Astrocyte of the cerebellum (primary cell): Measurements from ENCODE around the gene LMF1.
A peak's percentile ranks its signal among the peaks of the same experiment; 100 is the strongest.

Source experiments
- DNase-seq: peaks from one replicate; pipeline ENCODE4 v3.0.0-alpha.2; 2011; ENCODE audit warnings: low read depth
- H3K4me3 ChIP-seq: 2 replicates; pipeline ENCODE4 v1.5.1; 2011; ENCODE audit warnings: mild to moderate bottlenecking, low read depth, low read length, moderate library complexity
- CTCF ChIP-seq: IDR thresholded peaks from 2 replicates; pipeline ENCODE4 v1.5.1; 2012; ENCODE audit warnings: low read length, low read depth, moderate library complexity, mild to moderate bottlenecking; ENCODE audit errors: missing control alignments
- in situ Hi-C: cut with HindIII; loops from 2 replicates; pipeline ENCODE4 v1.10.0; 2017; ENCODE audit warnings: low sequenced_read_pairs

LMF1 gene

GRCh38 chr16:807347-808084, 163.3 kb downstream of the LMF1 start:
- no peak for TF ChIP-seq CTCF
- in situ Hi-C loops = no loop called here
- peak; percentile 80 for DNase-seq
- peak overlapping the region; percentile 70 for H3K4me3 ChIP-seq

- H3K4me3 ChIP-seq = no peak overlapping the region
- no peak for DNase-seq
- no peak for TF ChIP-seq CTCF
- in situ Hi-C loops = no loop called here
Measured at GRCh38 chr16:805474-805873, 165.3 kb downstream of the LMF1 start.

GRCh38 chr16:804193-805048, 166.4 kb downstream of the LMF1 start:
- in situ Hi-C loops = no loop called here
- no peak for TF ChIP-seq CTCF
- no peak for DNase-seq
- H3K4me3 ChIP-seq = no peak overlapping the region

GRCh38 chr16:803754-804080, 167.1 kb downstream of the LMF1 start:
- in situ Hi-C loops = no loop called here
- no peak overlapping the region for H3K4me3 ChIP-seq

More at GRCh38 chr16:803754-804080, 167.1 kb downstream of the LMF1 start:
- TF ChIP-seq CTCF = no peak
- DNase-seq = no peak
